ENCODE data around the gene MC4R.

- no peak for TF ChIP-seq OSR2 (tag by site-specific recombination; IDR thresholded peaks at IDR 0.05)
- no peak for TF ChIP-seq ZBTB17 (tag by site-specific recombination; IDR thresholded peaks at IDR 0.05)
- TF ChIP-seq ZFP41 (tag by site-specific recombination; IDR thresholded peaks at IDR 0.05; ENCODE audit: borderline replicate concordance) = no peak
Measured at GRCh38 chr18:60391571-60392226, 19.1 kb upstream of the MC4R start.

Measured in HEK293 (cell line).